D721Med (cell line): ENCODE data around the gene FGFR3.
"Not testable (repeated sequence)": the region's sequence is repeated elsewhere in the genome, so short reads cannot be mapped to it uniquely, and the experiment has no call there.

ENCODE experiments used
- DNase-seq: peaks from one replicate; pipeline ENCODE4 v3.0.0; 2011; ENCODE audit warnings: low spot score; ENCODE audit not compliant: insufficient read length
- FAIRE-seq: peaks from 2 replicates; lab custom pipeline; 2011; peaks lifted over from hg19 to GRCh38; lab: Jason Lieb, UNC
- TF ChIP-seq, protein P1 (sequence below): IDR thresholded peaks from 2 replicates; pipeline ENCODE4 v1.5.1; 2012; ENCODE audit warnings: mild to moderate bottlenecking, control low read depth; ENCODE audit not compliant: insufficient read depth; ENCODE audit errors: missing control alignments

The FGFR3 gene

DNA sequence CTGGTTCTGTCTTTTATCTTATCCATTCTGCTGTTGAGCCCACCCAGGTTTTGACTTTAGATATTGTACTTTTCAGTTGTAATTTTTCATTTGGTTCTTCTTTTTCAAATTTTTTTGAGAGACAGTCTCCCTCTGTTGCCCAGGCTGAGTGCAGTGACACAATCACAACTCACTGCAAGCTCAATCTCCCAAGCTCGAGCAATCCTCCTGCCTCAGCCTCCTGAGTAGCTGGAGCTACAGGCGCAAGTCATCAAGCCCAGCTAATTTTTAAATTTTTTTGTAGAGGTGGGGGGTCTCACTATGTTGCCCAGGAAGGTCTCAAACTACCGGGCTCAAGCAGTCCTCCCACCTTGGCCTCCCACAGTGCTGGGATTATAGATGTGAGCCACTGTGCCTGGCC, 37.1 kb downstream of the FGFR3 start:
- DNase-seq: no peak
- FAIRE-seq: no peak
- TF ChIP-seq, protein P1, sequence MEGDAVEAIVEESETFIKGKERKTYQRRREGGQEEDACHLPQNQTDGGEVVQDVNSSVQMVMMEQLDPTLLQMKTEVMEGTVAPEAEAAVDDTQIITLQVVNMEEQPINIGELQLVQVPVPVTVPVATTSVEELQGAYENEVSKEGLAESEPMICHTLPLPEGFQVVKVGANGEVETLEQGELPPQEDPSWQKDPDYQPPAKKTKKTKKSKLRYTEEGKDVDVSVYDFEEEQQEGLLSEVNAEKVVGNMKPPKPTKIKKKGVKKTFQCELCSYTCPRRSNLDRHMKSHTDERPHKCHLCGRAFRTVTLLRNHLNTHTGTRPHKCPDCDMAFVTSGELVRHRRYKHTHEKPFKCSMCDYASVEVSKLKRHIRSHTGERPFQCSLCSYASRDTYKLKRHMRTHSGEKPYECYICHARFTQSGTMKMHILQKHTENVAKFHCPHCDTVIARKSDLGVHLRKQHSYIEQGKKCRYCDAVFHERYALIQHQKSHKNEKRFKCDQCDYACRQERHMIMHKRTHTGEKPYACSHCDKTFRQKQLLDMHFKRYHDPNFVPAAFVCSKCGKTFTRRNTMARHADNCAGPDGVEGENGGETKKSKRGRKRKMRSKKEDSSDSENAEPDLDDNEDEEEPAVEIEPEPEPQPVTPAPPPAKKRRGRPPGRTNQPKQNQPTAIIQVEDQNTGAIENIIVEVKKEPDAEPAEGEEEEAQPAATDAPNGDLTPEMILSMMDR: no peak

DNA sequence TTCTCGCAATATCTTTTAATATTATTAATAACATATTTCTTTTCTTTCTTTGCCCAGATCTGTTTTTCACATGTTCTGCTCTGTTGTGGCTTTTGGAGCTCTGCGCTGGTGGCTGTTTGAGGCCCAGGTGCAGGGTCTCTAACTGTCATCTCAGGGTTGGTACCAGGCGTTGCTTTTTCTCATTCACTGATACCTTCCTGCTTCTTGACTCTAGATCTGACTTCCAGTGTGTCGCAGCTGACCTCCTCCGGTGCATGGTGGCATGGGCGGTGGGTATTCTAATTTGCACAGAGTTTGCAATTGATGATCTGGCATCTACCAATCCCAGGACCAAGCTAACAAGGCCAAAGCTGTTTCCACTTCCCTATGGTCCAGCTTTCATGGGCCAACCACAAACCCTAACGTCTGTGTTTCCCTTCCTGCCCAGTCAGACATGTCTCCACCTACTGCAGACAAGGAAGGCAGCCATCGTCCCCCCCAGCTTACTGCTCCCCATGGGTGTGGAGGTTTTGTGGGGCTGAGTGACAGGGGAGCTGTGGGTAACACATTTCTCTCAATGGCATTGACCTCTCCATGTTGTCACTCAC, 37.6 kb downstream of the FGFR3 start:
- FAIRE-seq (no peak), DNase-seq (no peak)
- TF ChIP-seq, protein P1: no peak

DNA sequence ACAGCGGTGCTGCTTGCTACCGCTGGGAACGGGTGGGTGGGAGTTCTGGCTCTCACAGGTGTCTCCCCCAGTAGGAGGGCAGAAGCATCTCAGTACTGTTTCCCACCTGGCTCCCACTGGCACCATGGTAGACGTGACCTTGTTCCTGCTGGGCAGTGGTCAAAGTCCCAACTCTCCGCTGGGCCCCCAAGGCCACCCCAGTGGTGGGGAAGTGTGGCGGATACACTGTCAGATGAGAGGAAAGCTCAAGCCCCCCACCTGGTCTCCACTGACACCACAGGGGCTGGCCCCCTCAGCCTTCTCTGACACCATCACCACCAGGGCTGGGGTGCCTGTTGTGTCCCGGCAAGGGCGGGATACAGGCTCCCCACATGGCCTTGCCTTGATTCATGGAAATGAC, 38.2 kb downstream of the FGFR3 start:
- DNase-seq (no peak), FAIRE-seq (no peak)
- TF ChIP-seq, protein P1: no peak

DNA sequence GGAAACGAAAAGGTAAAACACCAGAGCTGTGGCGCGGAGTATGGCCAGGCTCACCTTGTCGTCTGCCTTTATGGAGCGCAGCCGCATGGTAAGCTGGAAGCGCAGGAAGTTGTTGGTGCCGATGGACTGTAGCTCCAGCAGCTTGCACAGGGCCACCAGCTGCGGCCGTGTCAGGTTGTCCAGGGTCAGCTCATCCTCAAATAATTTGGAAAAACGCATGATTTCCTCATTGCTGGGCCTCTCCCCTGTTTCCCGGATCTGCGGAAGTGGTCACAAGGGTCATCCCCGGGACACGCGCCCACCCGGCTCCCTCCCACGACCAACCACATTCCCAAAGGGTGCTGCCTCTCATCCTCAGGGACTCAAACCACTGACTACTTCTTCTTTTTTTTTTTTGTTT, 39.6 kb downstream of the FGFR3 start:
- DNase-seq (no peak), FAIRE-seq (no peak)
- TF ChIP-seq, protein P1: no peak

DNA sequence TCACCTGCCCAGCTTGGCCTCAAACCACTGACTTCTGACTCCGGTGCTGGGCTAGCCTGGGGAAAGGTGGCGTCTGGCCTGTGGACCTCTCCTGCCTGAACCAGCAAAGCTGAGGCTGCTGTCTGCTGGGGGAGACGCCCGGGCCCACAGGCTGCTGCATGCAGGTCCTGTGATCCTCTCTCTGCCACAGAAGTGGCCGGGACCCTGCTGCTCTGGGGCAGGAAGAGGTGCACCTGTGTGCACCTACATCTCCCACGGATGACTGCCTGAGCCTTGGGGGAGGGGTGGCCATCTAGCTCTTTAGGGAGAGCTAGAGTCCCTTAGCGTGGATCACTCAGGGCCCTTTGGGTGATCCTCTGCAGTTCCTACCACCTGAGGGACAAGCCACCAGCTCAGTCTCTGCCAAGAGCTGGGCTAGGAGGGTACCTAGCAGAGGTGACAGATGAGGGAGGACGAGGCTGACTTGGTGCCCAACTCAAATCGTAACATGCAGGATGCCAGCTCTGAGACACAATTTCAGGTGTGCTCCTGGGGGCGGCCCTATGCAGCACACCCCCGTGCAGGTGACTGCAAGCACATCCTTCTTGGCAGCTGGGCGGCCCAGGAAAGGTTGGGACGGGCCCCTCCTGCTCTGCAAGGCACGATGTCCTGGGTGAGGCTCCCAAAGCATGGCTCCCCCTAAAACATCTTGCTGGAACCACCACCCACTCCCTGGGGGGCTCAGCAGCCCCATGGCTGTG, 40.4 kb downstream of the FGFR3 start:
- DNase-seq (no peak), FAIRE-seq (no peak)
- TF ChIP-seq, protein P1: no peak

DNA sequence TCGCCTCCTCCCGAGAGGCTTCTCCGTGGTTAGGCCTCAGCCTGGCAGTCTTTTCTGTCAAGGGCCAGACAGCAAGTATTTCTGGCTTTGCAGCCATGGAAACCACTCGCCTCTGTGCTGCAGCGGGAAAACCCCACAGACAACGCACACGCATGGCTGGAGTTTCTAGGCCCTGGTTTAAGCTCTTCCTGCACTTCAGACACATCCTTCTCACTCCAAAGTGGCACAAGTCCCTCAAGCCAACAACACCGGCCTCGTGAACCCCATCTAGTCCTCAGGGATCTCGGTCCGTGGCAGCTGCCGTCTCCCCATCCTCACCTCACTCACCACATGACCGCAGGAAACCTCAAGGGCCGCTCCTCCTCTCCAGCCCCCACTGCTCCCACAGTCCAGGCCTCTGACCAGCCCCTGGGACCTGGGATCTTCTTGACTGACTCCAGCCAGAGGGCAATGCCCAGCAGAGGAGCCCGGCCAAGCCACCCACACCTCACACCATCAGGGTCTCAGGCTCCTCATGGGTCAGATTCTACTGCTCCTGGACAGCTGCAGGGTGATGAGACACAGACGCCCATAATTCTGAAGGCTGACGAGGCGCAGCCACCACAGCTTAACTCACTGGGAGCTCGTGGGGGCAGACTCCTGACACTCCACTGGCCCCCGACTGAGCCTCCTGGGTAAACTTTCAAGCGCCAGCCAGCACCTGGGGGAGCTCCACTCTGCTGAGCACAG, 41.1 kb downstream of the FGFR3 start:
- DNase-seq (no peak), FAIRE-seq (no peak)
- TF ChIP-seq, protein P1: no peak

DNA sequence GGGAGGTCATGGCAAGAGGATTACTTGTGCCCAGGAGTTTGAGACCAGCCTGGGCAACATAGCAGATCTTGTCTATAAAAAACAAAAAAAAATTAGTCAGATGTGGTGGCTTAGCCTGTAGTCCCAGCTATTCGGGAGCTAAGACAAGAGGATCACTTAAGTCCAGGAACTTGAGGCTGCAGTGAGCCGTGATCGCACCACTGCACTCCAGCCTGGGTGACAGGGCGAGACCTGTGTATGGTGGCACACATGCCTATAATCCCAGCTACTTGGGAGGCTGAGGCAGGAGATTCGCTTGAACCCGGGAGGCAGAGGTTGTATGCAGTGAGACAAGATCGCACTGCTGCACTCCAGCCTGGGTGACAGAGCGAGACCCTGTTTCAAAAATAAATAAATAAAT, 42.7 kb downstream of the FGFR3 start:
- not testable (repeated sequence) for DNase-seq, FAIRE-seq
